ENCODE data around the gene PCDH20. TPM values are rescaled to one million over a fixed set of nuclear protein-coding genes. Genes with fewer than 3 reads are reported as not detected.

The PCDH20 gene
- total RNA-seq = not detected in 2 replicates

GRCh38 chr13:61415749-61416148, at the start of gene PCDH20:
Gene PCDH20, minus strand, starts transcription at chr13:61415849. Its CDS starts 691 bp downstream, at chr13:61415158.

Measured in subcutaneous preadipocyte (primary cell).